HG02678 (cell line): ENCODE measurements around the gene NFYB.
A peak's percentile ranks its signal among the peaks of the same experiment; 100 is the strongest.
"Not testable (repeated sequence)": the region's sequence is repeated elsewhere in the genome, so short reads cannot be mapped to it uniquely, and the experiment has no call there.

Source experiments
- ATAC-seq: cut with Tn5 transposase; IDR thresholded peaks from one replicate; pipeline ENCODE4 v1.9.1; 2021; ENCODE audit warnings: mild to moderate bottlenecking, moderate library complexity; ENCODE audit not compliant: unreplicated experiment

The NFYB gene

DNA sequence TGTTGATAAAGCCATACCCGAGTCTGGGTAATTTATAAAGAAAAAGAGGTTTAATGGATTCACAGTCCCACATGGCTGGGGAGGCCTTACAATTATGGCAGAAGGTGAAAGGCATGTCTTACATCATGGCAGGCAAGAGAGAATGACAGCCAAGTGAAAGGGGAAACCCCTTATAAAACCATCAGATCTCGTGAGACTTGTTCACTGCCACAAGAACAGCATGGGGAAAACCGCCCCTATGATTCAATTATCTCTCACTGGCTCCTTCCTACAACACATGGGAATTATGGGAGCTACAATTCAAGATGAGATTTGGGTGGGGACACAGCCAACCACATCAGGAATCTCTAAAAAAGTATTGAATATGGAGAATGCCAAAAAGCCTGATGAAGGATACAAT, 25.0 kb upstream of the NFYB start:
- ATAC-seq, result not testable (repeated sequence)

DNA sequence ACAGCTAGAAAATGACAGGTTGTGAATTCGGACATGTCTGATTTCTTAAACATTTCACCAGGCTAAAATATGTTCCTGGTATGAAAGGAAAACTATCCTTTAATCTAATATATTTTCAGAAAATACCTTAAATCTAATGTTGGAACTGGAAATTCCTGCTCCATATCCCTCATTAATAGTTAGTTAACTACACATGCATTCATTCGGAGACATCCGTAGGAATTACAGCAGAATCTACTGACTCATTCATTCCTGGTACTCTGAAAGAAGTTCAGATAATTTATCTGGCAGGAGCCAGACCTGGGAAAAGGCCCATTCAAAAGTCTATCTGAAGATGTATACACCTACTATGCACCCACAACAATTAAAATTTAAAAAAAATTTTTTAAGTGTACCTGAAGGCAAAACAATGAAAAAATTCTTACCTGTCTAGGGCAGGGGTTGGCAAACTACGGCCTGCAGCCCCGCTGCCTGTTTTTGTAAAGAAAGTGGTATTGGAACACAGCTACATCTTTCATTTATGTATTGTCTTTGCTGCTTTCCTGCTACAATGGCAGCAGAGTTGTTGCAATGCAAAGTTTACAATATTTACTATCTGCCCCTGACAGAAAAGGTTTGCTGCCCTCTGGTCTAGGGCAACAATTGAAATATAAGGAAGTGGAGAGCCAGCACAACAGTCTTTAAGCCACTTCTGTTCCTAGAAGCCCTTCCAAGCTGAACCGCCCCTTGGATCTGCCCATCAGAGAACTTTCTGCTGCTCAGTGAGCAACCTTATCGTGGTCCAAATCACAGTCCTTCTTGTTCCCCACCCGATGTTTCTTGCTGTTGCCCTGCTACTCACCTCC, 17.9 kb upstream of the NFYB start:
- ATAC-seq, result no peak

DNA sequence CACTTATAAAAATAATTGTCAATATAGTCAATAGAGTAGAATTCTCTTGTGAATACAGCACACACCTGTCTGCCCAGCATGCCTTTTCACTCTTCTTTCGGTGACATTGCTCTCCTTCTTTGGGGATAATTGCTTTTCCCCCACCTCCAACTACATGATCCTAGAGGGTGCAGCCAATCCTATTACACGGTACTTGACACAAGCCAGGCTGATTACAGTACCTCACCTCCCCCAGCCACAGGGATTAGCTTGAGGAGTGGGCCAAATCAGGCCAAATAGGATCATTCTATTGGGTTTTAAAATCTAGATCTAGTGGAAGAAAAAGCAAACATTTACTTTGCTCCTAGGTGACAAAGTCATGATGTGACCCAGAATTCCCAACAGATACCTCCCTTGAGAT, 16.8 kb upstream of the NFYB start:
- no peak for ATAC-seq

DNA sequence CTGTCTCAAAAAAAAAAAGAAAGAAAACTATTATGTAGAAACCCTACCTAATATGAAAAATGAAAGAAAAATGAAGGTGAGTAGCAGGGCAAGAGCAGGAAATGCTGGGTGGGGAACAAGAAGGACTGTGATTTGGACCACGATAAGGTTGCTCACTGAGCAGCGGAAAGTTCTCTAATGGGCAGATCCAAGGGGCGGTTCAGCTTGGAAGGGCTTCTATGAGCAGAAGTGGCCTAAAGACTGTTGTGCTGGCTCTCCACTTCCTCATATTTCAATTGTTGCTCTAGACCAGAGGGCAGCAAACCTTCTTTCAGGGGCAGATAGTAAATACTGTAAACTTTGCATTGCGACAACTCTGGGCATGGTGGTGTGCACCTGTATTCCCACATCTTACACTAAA, 16.3 kb upstream of the NFYB start:
- ATAC-seq, result no peak

DNA sequence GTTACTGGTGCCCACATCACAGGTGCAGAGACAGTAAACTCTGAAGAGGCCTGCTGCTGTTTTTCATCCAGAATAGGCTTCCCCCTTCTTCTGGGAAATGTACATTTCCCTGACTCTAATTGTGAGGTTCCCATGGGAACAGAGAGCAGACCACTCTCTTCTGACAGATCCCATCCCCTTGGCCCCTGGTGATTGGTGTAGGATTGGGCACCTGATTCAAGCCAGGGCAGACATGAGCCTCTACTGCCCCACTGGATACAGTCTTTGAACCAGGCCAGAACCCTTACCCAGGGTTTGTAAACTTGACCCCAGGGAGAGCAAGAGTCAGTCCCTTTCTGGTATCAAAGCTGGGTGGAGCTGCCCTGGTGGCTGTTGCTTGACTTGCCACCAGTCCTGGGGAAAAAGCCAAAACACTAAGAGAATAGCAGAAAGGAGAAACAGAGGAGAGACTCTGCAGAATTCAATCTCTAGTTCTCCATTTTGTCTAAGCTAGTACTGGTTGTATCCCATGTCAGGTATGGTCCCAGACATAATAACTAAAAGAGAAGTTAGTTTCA, 14.8 kb upstream of the NFYB start:
- no peak for ATAC-seq

DNA sequence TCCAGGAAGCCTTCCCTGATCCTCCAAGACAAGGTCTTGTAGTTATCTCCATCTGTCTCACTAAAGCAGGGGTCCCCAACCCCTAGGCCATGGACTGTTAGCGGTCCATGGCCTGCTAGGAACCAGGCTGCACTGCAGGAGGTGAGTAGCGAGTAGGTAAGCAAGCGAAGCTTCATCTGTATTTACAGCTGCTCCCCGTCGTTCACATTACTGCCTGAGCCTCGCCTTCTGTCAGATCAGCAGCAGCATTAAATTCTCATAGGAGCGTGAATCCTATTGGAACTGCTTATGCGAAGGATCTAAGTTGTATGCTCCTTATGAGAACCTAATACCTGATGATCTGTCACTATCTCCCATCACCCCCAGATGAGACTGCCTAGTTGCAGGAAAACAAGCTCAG, 12.4 kb upstream of the NFYB start:
- ATAC-seq, result no peak

DNA sequence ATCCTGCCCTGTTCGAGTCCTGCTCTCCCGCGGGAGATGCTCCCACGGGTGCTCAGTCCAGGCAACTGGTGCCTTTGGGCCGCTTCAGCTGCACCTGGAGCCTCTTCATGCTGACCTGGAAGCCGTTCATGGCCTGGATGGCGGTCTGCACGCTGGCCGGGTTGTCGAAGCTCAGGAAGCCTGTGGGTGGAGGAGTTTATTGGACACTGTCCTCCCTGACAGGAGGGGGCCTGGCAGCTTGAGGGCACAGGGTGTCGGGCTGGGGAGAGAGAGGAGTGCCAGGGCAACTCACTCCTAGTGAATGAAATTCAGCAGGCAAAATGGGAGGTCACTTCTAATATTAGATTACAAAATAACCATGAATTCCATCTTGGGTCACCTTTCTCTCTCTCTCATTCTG, 9.3 kb upstream of the NFYB start:
- ATAC-seq, result no peak

DNA sequence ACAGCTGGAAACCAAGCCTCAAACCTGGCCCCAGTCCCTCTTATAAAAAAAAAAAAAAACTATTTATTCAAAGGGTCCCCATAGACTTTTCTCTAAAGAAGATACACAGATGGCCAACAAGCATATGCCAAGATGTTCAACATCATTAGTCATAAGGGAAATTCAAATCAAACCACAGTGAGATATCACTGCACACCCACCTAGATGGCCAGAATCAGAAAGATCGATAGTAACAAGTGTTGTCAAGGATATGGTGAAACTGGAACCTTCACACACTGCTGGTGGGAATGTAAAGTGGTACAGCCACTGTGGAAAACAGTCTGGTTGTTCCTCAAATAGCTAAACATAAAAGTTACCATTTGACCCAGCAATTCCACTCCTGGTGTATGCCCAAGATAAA, 5.9 kb upstream of the NFYB start:
- ATAC-seq, result no peak

DNA sequence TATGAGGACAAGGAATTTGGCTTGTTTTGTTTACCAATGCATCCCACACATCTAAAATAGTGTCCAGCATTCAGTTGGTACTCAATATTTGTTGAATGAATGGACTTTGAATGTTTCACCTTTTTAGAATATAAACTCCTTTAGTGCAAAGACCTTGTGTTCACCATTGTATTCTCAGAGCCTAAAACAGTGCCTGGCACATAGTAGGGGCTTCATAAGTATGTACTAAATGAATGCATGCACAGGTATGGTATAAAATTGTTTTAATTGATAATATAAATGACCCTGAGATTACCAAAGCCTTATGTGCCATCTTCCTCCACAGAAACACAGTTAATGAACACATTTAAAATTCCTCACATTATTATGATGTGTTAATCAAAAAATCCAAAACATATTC, 5.0 kb upstream of the NFYB start:
- ATAC-seq, result no peak

DNA sequence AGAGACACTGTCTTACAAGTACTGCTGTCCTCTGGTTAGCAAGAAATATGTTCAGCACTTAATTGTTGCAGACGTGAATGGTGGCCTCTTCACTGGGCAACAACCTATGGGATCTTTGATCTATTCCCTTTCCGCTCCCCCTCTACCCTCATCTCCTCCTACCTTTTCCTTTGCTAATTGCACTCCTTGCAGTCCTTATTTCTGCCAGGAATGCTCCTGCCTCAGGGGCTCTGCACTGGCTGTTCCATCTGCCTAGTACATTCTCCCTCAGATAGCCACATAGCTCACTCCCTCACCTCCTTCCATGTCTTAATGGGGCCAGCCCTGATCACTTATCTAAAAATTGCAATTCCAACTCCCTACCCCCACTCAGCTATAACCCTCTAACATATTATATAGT, 4.5 kb upstream of the NFYB start:
- ATAC-seq, result no peak

DNA sequence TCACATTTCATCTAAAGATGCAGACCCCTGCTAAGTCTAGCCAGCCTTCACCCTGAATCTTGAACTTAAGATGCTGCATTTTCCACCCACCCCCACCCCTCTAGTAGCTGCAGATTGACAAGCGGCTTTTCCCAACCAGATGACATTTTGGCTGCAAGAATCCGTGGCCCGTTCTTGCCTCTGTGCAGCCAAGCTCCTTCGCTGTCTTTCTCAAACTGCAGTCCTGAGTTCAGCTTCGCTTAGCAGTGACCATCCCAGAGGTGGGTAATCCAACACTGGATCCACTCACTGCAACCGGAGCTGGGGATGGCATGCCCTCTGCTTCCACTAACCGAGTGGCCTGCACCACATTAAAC, 765 bp upstream of the NFYB start:
- no peak for ATAC-seq

DNA sequence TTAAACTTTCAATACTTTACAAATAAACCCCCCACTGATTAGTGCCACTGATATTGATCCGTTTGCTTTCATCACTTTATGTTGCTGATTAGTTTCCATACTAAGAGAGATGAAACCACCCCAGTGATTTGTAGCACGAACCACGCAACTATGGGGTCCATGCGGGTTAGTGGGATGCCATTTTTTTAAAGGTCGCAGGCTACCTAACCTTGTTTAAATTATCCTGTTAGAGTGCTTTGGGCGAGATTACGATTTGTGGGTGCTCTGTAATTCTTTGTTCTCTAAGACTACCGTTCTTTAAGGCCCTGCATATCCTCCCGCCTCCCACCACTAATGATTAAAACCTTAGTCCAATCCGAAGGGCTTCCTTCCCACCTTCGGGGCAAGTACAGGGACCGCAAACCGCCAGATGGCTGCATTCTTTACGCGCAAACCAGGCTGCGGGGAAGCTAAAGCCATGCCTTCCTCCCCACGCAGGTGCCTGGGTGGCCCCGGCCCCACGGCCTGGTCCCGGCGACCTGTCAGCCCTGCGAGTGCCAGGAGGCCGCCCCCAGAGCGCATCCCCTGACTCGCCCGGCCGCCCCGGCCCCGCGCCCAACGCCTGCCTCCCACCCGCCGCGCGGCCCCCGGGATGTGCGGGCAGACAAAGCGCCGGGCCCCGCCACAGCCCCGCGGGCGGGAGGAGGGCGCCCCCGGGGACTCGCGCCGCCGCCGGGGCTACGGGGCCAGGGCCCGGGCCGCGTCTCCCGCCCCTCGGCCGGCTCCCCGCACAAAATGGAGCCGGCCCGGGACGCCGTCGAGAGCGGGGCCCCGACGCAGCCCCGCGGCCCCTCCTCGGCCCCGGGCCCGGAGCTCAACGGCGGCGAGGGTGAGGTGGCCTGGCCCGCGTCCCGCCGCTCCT, 759 bp downstream of the NFYB start:
- peak; percentile 30 for ATAC-seq

DNA sequence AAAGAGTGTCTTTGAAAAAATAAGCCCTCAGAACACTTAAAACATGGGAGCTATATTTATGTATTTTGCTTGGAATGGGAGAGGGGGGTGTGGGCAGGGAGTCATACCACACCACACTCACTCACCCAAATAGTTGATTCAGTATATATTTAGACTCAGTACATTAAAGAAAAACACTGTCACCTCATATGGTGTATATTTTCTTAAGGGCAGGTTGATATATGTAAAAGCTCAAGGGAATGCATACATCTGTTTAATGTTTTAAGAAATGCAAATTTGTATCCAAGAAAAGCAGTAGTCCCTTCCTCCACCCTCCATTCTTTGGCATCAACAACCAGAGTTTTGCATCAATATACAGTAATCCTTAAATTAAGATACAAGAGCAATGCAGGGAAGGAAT, 1.4 kb downstream of the NFYB start:
- no peak for ATAC-seq

DNA sequence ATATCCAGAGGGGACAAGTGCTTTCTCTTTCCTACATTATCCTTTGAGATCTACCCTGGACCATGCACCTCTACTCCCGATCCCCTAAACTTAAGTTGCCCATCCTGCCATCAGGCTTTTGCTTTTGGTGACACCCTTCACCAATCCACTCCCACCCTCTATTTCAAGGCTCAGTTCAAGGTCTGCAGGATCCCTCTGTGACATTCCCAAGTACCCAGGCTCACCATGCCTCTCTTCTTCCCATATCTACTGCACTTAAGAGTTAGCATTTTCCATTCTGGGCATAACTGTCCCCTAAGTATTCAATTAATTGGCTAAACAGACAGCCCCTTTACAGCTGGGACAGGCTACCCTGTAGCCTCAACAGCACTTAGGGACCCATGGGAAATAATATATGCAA, 3.1 kb downstream of the NFYB start:
- no peak for ATAC-seq

DNA sequence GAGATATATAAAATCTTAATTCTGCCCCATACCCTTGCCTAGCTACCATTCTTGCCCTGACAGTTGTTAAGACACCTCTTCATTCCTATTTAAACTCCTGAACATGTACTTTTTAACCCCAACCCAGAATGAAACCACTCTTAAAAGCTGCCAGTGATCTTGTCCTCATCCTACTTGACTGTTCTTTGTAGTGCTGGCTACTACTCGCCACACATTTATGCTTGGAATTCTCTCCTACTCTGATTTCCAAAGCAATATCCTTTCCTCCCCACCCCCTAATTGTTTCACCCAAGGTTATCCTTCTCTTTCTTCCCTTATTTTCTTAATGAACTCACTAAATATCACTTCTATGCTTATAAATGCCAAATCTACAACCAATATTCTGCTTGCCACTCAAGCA, 4.1 kb downstream of the NFYB start:
- ATAC-seq, result no peak

DNA sequence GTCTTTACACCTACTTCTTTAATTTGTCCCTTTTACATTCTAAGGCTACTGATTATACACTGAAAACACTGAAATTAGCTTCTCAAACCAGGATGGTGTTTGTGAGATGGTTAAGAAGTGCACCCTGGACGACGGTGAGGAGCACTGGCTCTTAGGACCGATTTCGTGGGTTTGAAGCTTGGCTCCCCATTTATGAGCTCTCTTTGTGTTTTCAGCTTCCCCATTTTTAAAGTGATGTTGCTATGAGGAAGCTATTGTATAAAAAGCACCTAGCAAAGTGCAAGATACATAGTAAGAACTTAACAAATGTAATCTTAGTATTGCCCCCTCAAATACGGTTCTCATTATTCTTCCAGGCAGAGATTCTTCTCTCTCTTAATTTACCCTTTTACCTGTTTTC, 4.7 kb downstream of the NFYB start:
- no peak for ATAC-seq

DNA sequence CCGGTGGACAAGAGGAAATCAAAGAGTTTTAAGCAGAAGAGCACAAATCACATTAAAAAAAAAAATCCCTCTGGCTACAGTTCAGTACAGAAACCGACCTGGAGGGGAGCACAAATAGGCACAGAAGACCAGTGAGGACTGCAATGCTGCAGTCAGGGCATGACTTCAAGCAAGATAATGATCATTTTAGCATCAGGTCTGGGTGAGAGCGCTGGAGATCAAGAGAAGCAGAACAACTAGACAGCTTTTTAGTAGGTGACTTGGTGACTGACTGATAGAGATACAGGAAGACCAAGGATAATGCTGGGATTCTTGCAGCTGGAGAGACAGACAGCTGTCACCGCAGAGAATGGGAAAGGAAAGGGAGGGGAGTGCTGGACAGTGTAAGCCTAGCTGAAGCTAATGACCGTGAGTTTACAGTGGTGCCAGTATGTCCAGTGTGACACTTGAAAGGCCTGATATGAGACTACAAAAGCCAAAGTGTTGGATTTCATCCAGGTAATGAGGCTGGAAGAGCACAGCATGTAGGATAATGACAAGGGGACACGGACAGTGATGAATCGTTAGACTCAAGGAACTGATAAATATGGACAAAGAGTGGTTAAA, 5.6 kb downstream of the NFYB start:
- ATAC-seq, result no peak

DNA sequence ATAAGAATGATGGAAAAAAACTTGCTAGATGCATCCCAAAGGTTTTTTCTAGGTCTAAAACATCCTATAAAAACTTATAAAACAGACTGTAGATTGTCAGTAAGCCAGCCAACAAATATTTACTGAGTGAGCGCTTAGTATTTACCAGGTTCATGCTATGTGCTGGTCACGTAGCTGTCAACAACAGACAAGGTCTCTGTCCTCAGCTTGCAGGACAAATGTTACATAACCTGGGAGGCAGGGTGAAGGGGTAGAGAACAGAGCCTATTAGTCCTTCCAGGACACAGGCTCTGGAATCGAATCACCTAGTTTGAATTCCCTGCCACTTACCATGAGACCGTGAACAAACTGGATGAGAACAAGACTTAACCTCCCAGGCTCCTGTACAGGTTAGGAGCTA, 6.4 kb downstream of the NFYB start:
- ATAC-seq, result no peak

DNA sequence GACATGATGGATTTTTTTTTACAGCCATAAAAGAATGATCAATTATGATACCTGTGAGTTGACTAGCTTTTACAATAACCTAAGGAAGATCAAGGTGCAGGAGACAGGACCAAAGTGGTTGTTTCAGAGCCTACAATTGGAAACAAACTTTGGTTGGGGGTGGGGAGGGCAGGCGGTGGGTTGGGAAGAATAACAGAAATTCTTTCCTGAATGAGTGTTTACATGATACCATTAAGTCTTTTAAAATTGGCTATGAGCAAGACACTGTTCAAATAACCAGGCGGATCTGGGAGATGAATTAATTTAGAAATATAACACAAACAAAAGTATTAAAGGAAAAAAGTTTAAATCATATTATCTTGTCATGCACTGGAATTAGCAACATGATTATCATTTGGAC, 7.2 kb downstream of the NFYB start:
- no peak for ATAC-seq

DNA sequence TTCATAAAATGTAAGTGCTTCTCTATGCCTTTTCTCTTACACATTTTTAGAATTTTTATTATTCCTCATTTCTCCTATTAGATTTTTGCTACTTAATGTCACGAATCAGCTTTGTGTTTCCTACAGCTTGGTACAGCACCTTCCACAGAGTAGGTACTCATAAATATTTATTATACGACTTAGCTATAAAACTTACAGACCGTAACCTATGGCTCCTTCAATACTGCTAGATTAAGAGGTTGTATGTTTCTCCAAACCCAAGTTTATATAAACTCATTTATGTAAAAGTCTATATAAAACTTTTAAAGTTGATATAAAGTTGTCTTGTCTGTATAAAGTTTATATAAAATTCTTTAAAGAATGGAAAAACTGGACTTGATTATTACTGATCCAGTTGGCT, 11.5 kb downstream of the NFYB start:
- no peak for ATAC-seq

DNA sequence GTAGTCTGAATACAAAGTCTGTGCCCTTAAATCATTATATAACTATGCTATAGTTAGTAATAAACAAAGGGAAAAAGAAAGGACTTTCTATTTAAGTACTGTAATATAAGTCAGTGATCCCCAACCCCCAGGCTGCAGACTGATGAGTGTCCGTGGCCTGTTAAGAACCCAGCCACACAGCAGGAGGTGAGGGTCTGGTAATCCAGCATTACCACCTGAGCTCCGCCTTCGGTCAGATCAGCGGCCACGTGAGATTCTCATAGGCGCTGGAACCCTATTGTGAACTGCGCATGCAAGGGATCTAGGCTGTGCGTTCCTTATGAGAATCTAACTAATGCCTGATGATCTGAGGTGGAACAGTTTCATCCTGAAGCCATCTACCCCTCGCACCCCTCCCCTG, 15.7 kb downstream of the NFYB start:
- no peak for ATAC-seq

DNA sequence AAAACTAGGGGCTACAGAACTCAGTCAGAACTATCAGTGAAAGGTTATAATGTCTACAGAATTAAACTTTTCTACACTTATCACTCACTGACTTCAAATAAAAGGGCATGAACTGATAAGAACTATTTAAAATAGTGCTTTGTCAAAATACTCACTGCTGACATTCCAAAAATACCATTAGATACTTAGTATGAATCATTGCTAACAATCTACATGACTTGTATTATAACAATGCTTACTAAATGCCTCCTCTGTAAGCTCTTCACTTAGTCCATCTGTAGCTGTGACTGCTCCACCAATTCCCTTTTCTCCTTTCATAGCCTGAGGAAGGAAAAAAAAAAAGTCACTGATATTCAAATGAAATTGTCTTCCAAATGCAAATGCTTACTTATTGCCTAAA, 17.0 kb downstream of the NFYB start:
- ATAC-seq, result no peak
